Left ventricle myocardium inferior (tissue), 1 donor: ENCODE measurements around the gene EVI5. TPM values are rescaled to one million over a fixed set of nuclear protein-coding genes. Genes with fewer than 3 reads are reported as not detected.

Source experiments
- DNase-seq: peaks from one replicate; pipeline ENCODE4 v3.0.0-alpha.2; 2020
- H3K27ac ChIP-seq: fragments of 200-600 bp; replicated peaks from 2 replicates; pipeline ENCODE4 v1.8.0; 2021
- H3K27me3 ChIP-seq: fragments of 200-600 bp; 2 replicates; pipeline ENCODE4 v1.8.0; 2021; ENCODE audit warnings: low read depth
- H3K36me3 ChIP-seq: fragments of 200-600 bp; 2 replicates; pipeline ENCODE4 v1.8.0; 2021
- H3K4me1 ChIP-seq: fragments of 200-600 bp; 2 replicates; pipeline ENCODE4 v1.8.0; 2021
- H3K4me3 ChIP-seq: fragments of 200-600 bp; 2 replicates; pipeline ENCODE4 v1.8.0; 2021; ENCODE audit warnings: mild to moderate bottlenecking, moderate library complexity
- H3K9me3 ChIP-seq: fragments of 200-600 bp; replicated peaks from 2 replicates; pipeline ENCODE4 v1.8.0; 2021
- intact Hi-C: fragments of 100-400 bp; cut with micrococcal nuclease; formaldehyde crosslinking; loops from one replicate; pipeline ENCODE4 v1.11.0; 2022
- total RNA-seq: library from RNA; stranded (reverse); fragmentation: NEBNext Ultra II Directional; extraction: Animal tissue kit (Norgen Biotek cat#: 25700); gene quantifications from one replicate; pipeline ENCODE4 v1.2.1, GENCODE V29; 2021
- TF ChIP-seq, protein P1 (sequence below): fragments of 200-600 bp; IDR thresholded peaks from 2 replicates; pipeline ENCODE4 v1.8.0; 2021; ENCODE audit warnings: antibody characterized with exemption, mild to moderate bottlenecking, borderline replicate concordance
- donor health status: DM: no; HTN: yes; CAD: no; lungs with severe emphysema.

The EVI5 gene
- total RNA-seq, 1 donor from 2014 or later = 30.4 TPM

DNA sequence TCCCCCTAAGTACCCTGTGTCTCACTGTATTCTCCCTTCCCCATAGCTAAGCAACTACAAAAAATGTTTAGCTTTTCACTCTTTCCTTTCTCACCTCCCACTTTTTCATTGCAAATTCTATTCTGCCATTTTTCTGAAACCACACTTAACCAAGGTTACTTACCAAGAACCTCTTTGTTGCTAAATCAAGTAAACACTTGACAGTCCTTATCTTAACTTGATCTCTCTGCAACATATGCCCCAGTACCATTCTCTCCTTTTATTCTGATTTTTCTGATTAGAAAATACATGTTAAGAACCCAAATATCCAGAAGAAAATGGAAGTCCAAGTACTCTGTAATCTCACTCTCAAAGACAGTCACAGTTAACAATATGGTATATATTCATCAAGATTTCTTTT, 16.0 kb downstream of the EVI5 start:
- no peak overlapping the region for H3K4me3 ChIP-seq
- no peak overlapping the region for H3K27ac ChIP-seq
- TF ChIP-seq, protein P1, sequence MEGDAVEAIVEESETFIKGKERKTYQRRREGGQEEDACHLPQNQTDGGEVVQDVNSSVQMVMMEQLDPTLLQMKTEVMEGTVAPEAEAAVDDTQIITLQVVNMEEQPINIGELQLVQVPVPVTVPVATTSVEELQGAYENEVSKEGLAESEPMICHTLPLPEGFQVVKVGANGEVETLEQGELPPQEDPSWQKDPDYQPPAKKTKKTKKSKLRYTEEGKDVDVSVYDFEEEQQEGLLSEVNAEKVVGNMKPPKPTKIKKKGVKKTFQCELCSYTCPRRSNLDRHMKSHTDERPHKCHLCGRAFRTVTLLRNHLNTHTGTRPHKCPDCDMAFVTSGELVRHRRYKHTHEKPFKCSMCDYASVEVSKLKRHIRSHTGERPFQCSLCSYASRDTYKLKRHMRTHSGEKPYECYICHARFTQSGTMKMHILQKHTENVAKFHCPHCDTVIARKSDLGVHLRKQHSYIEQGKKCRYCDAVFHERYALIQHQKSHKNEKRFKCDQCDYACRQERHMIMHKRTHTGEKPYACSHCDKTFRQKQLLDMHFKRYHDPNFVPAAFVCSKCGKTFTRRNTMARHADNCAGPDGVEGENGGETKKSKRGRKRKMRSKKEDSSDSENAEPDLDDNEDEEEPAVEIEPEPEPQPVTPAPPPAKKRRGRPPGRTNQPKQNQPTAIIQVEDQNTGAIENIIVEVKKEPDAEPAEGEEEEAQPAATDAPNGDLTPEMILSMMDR = no peak
- H3K27me3 ChIP-seq = no peaks in the 10 kb centered on the region
- intact Hi-C loops = no loop called here
- peaks cover 10% of the 10 kb centered on the region for H3K9me3 ChIP-seq
- no peak for DNase-seq
- H3K36me3 ChIP-seq = peaks cover 4% of the 10 kb centered on the region
- peaks cover 6% of the 10 kb centered on the region for H3K4me1 ChIP-seq

GRCh38 chr1:92768296-92768695, 16.6 kb downstream of the EVI5 start:
- peaks cover 6% of the 10 kb centered on the region for H3K4me1 ChIP-seq
- H3K4me3 ChIP-seq = no peak overlapping the region
- no peak for DNase-seq
- H3K9me3 ChIP-seq = peaks cover 10% of the 10 kb centered on the region
- H3K36me3 ChIP-seq = peaks cover 4% of the 10 kb centered on the region
- TF ChIP-seq, protein P1 = no peak
- no peaks in the 10 kb centered on the region for H3K27me3 ChIP-seq
- intact Hi-C loops = no loop called here
- no peak overlapping the region for H3K27ac ChIP-seq

DNA sequence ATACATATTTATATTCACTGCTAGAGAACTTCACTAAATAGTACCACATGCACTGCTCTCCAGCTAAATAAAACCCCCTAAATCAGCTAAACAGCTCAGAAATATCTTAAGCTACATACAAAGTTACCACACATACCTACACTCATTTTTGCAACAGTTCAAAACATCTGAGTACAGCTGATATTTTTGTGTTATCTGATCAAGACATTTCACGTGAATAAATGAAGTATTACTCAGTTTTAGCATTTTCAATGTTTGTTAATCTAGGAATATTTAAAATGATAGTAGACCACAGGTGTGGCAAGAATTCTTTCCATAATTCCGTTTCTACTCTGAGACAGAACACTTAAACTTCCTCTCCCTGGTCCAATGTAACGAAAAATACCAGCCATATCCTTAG, 20.8 kb downstream of the EVI5 start:
- H3K4me3 ChIP-seq = no peak overlapping the region
- peaks cover 4% of the 10 kb centered on the region for H3K36me3 ChIP-seq
- no peak overlapping the region for H3K27ac ChIP-seq
- peaks cover 10% of the 10 kb centered on the region for H3K9me3 ChIP-seq
- no peaks in the 10 kb centered on the region for H3K27me3 ChIP-seq
- peaks cover 9% of the 10 kb centered on the region for H3K4me1 ChIP-seq
- no peak for DNase-seq
- TF ChIP-seq, protein P1 = no peak
- intact Hi-C loops = no loop called here

GRCh38 chr1:92762355-92762754, 22.6 kb downstream of the EVI5 start:
- TF ChIP-seq, protein P1 = no peak
- H3K27me3 ChIP-seq = no peaks in the 10 kb centered on the region
- peaks cover 9% of the 10 kb centered on the region for H3K4me1 ChIP-seq
- H3K36me3 ChIP-seq = no peaks in the 10 kb centered on the region
- H3K9me3 ChIP-seq = no peaks in the 10 kb centered on the region
- no peak for DNase-seq
- no peak overlapping the region for H3K4me3 ChIP-seq
- H3K27ac ChIP-seq = no peak overlapping the region
- intact Hi-C loops = no loop called here

DNA sequence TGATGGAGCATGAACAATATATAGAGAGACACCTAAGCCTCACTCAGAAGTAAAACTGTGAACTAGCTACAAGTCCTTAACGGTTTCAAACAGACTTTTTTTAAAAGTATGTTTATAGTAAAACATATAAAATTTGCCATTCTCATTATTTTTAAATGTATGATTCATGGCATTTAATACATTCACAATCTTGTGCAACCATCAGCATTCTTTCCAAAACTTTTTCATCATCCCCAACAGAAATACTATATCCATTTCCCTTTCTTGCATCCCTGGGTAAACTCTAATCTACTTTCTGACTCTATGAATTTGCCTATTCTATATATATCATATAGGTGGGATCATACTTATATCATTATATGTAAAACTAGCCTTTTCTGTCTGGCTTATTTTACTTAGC, 25.5 kb downstream of the EVI5 start:
- H3K4me1 ChIP-seq = peaks cover 24% of the 10 kb centered on the region
- intact Hi-C loops = no loop called here
- TF ChIP-seq, protein P1 = no peak

DNA sequence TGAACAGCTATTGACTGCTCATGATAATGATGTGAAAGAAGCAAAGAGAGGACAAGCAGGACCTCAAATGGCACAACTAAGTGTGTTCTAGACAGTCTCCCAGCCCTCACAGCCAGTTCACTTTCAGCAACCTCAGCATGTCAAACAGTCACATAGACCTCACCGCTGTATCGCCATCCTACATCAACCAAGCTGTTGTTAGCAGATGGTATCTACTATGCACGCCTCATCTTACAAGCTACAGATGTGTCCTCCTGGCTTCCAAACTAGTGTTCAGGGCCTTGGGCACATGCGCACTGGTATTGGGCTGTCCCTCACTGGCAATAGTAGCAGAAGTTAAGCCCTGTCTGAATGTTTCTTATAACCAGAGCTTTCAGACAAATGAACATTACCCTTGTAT, 28.4 kb downstream of the EVI5 start:
- no peaks in the 10 kb centered on the region for H3K36me3 ChIP-seq
- intact Hi-C loops = no loop called here
- no peak for DNase-seq
- peak overlapping the region; percentile 50 for H3K4me3 ChIP-seq
- no peaks in the 10 kb centered on the region for H3K27me3 ChIP-seq
- TF ChIP-seq, protein P1 = no peak
- peaks cover 6% of the 10 kb centered on the region for H3K9me3 ChIP-seq
- peaks cover 31% of the 10 kb centered on the region for H3K4me1 ChIP-seq
- peak overlapping the region; percentile 84 for H3K27ac ChIP-seq

More for the DNA sequence above, 25.5 kb downstream of the EVI5 start:
- no peaks in the 10 kb centered on the region for H3K36me3 ChIP-seq
- no peak overlapping the region for H3K4me3 ChIP-seq
- H3K9me3 ChIP-seq = peaks cover 3% of the 10 kb centered on the region
- no peaks in the 10 kb centered on the region for H3K27me3 ChIP-seq
- no peak overlapping the region for H3K27ac ChIP-seq
- no peak for DNase-seq
